ENCODE data around the gene MVB12B. TPM values are rescaled to one million over a fixed set of nuclear protein-coding genes. Genes with fewer than 3 reads are reported as not detected.

MVB12B gene
- total and polyA plus RNA-seq, 9 donors: 7.0 to 23.1 (median 17.8) TPM

- peak overlapping the region in 1 of 2 donors; percentile 74 for H3K27ac ChIP-seq
- H3K27me3 ChIP-seq: no peaks in the 10 kb centered on the region
- H3K4me1 ChIP-seq (ENCODE audit: insufficient read depth): peaks cover 7% of the 10 kb centered on the region
- DNase-seq: no peak
- H3K9me3 ChIP-seq: no peaks in the 10 kb centered on the region
- 67 to 83% (median 69%) methylated on average over 12 to 13 of the region's 13 CpGs for WGBS, 3 donors
- no peak overlapping the region for H3K4me3 ChIP-seq
- TF ChIP-seq POLR2A (IDR thresholded peaks at IDR 0.05) (no peak), CTCF (IDR thresholded peaks at IDR 0.05) (no peak), EP300 (IDR thresholded peaks at IDR 0.05) (no peak)
- no peaks in the 10 kb centered on the region for H3K36me3 ChIP-seq
- intact Hi-C loops (cut with DNase I): loop anchor here in 2 of 4 donors (10.0 kb wide), 2 partner anchors 77 to 177 kb away; no protein-coding TSS in a partner anchor
These were observed 155.2 kb downstream of the MVB12B start for GRCh38 chr9:126481862-126482261.

- peak; percentile 75 to 85 (median 83) for DNase-seq
- no peaks in the 10 kb centered on the region for H3K27me3 ChIP-seq
- H3K36me3 ChIP-seq: no peaks in the 10 kb centered on the region
- H3K4me3 ChIP-seq: no peak overlapping the region
- 33 to 43% (median 35%) methylated on average over 45 of the region's 45 CpGs for WGBS, 3 donors
- H3K9me3 ChIP-seq: no peaks in the 10 kb centered on the region
- H3K4me1 ChIP-seq (ENCODE audit: insufficient read depth): peaks cover 7% of the 10 kb centered on the region
- H3K27ac ChIP-seq: peak overlapping the region in 1 of 2 donors; percentile 74
- intact Hi-C loops (cut with DNase I): loop anchor here in 2 of 4 donors (10.0 kb wide), 2 partner anchors 78 to 178 kb away; no protein-coding TSS in a partner anchor
- TF ChIP-seq CTCF (IDR thresholded peaks at IDR 0.05) (no peak), POLR2A (IDR thresholded peaks at IDR 0.05) (no peak), EP300 (IDR thresholded peaks at IDR 0.05) (no peak)
These were observed 155.9 kb downstream of the MVB12B start for GRCh38 chr9:126482361-126483044.

GRCh38 chr9:126483468-126484073 is 156.9 kb downstream of the MVB12B start:
- no peak for DNase-seq
- TF ChIP-seq POLR2A (IDR thresholded peaks at IDR 0.05) (no peak), EP300 (IDR thresholded peaks at IDR 0.05) (no peak), CTCF (IDR thresholded peaks at IDR 0.05) (no peak)
- 91 to 94% (median 93%) methylated on average over 13 of the region's 13 CpGs for WGBS, 3 donors
- no peak overlapping the region for H3K4me3 ChIP-seq
- intact Hi-C loops (cut with DNase I): loop anchor here in 2 of 4 donors (10.0 kb wide), 2 partner anchors 79 to 179 kb away; no protein-coding TSS in a partner anchor
- peak overlapping the region in 1 of 2 donors; percentile 74 for H3K27ac ChIP-seq
- H3K36me3 ChIP-seq: no peaks in the 10 kb centered on the region
- peaks cover 7% of the 10 kb centered on the region for H3K4me1 ChIP-seq (ENCODE audit: insufficient read depth)
- H3K27me3 ChIP-seq: no peaks in the 10 kb centered on the region
- H3K9me3 ChIP-seq: no peaks in the 10 kb centered on the region

- Histone ChIP-seq H3K27ac (no peak overlapping the region), H3K27me3 (no peaks in the 10 kb centered on the region), H3K9me3 (no peaks in the 10 kb centered on the region), H3K4me3 (no peak overlapping the region), H3K36me3 (no peaks in the 10 kb centered on the region), H3K4me1 (ENCODE audit: insufficient read depth) (peaks cover 7% of the 10 kb centered on the region)
- intact Hi-C loops (cut with DNase I): loop anchor here in 2 of 4 donors (10.0 kb wide), 2 partner anchors 81 to 181 kb away; no protein-coding TSS in a partner anchor
- DNase-seq: no peak
- no peak for TF ChIP-seq EP300 (IDR thresholded peaks at IDR 0.05)
- no peak for TF ChIP-seq CTCF (IDR thresholded peaks at IDR 0.05)
- TF ChIP-seq POLR2A (IDR thresholded peaks at IDR 0.05): no peak
- WGBS, 3 donors: 94 to 95% (median 95%) methylated on average over 6 of the region's 6 CpGs
These were observed 159.0 kb downstream of the MVB12B start for GRCh38 chr9:126485662-126486061.
